Karpas-422 (cell line): ENCODE measurements around the gene ATOH8. TPM values are rescaled to one million over a fixed set of nuclear protein-coding genes. Genes with fewer than 3 reads are reported as not detected.
A peak's percentile ranks its signal among the peaks of the same experiment; 100 is the strongest.

Experiments used
- DNase-seq: peaks from one replicate; pipeline ENCODE4 v3.0.0-alpha.2; 2015
- H2AFZ ChIP-seq: fragments of 200-600 bp; sonication (generic); 2 replicates; pipeline ENCODE4 v1.6.1; 2014; ENCODE audit warnings: antibody characterized with exemption, low read length, mixed read lengths
- H3K27ac ChIP-seq: fragments of 200-600 bp; sonication (generic); 2 replicates; pipeline ENCODE4 v1.5.1; 2014; ENCODE audit warnings: mild to moderate bottlenecking, low read length, moderate library complexity
- H3K27me3 ChIP-seq: fragments of 200-600 bp; sonication (generic); 2 replicates; pipeline ENCODE4 v1.6.1; 2014; ENCODE audit warnings: low read length, mixed read lengths
- H3K36me3 ChIP-seq: fragments of 200-600 bp; sonication (generic); 2 replicates; pipeline ENCODE4 v1.6.1; 2014; ENCODE audit warnings: low read length, mixed read lengths; ENCODE audit not compliant: insufficient read depth
- H3K4me1 ChIP-seq: fragments of 200-600 bp; sonication (generic); 2 replicates; pipeline ENCODE4 v1.6.1; 2014; ENCODE audit warnings: mild to moderate bottlenecking, low read length, mixed read lengths
- H3K4me2 ChIP-seq: fragments of 200-600 bp; sonication (generic); 2 replicates; pipeline ENCODE4 v1.6.1; 2014; ENCODE audit warnings: low read length, low read depth, mild to moderate bottlenecking; ENCODE audit not compliant: poor library complexity, severe bottlenecking
- H3K4me3 ChIP-seq: fragments of 200-600 bp; sonication (generic); 2 replicates; pipeline ENCODE4 v1.5.1; 2014; ENCODE audit warnings: mild to moderate bottlenecking, antibody characterized with exemption, low read length, mixed read lengths
- H3K79me2 ChIP-seq: fragments of 200-600 bp; sonication (generic); 2 replicates; pipeline ENCODE4 v1.6.1; 2014; ENCODE audit warnings: mild to moderate bottlenecking, low read length, mixed read lengths
- H3K9ac ChIP-seq: fragments of 200-600 bp; sonication (generic); 2 replicates; pipeline ENCODE4 v1.6.0; 2014; ENCODE audit warnings: low read length
- H3K9me2 ChIP-seq: fragments of 200-600 bp; sonication (generic), shearing (Covaris generic); replicated peaks from 2 replicates; pipeline ENCODE4 v1.6.0; 2014; ENCODE audit warnings: mild to moderate bottlenecking, low read length, moderate library complexity; ENCODE audit not compliant: insufficient read depth
- H3K9me3 ChIP-seq: fragments of 300-700, 200-600 bp; sonication (generic); 2 replicates; pipeline ENCODE4 v1.6.1; 2014; ENCODE audit warnings: low read length, mixed read lengths
- H4K20me1 ChIP-seq: fragments of 200-600 bp; sonication (generic); 2 replicates; pipeline ENCODE4 v1.6.1; 2014; ENCODE audit warnings: mild to moderate bottlenecking, antibody characterized with exemption, low read length, low read depth; ENCODE audit not compliant: insufficient read depth
- total RNA-seq: library from RNA; depleted of rRNA; stranded (reverse); fragments of >200 nt; shearing (Covaris generic); gene quantifications from 2 replicates; pipeline ENCODE4 v1.2.3, GENCODE V29; 2014; ENCODE audit warnings: low replicate concordance

ATOH8 gene
- total RNA-seq, 1 experiment from 2014 or later: not detected

DNA sequence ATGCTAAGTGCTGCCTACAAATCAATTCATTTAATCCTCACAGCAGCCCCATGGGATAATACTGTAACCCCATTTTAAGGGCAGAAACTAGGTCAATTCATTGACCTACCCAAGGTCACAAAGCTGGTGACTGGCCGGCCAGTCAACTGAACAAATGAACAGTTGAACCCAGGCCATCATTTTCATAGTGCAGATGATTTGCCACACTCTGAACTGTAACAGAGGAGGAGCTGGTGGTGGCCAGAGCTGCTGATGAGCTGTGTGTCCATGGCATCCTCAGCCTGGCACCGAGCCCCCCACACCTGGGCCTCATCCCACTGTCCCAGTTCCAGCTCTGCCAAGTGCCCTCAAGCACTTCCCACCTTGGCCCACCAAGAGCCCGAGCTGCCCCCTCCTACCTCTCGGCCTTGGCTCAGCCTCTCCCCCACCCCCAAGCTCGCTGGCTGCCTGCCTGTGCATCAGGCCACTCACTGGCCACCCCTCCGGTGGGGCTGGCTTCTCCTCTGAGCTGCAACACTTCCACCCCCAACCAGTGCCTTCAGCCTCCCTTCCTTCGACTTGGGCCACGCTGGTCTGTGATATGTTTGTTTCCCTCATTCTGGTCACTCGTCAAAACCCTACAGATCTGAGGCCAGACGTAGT lies 58.4 kb downstream of the ATOH8 start:
- no peak overlapping the region for H3K9ac ChIP-seq
- H4K20me1 ChIP-seq: peaks cover 4% of the 10 kb centered on the region; the same call in 1 of the 2 replicates
- no peaks in the 10 kb centered on the region for H3K36me3 ChIP-seq
- no peak overlapping the region for H3K4me2 ChIP-seq
- no peak overlapping the region for H3K4me3 ChIP-seq
- no peaks in the 10 kb centered on the region for H3K79me2 ChIP-seq
- no peaks in the 10 kb centered on the region for H3K9me3 ChIP-seq
- H3K9me2 ChIP-seq: no peaks in the 10 kb centered on the region
- DNase-seq: no peak
- no peaks in the 10 kb centered on the region for H3K27me3 ChIP-seq
- peaks cover 4% of the 10 kb centered on the region; the same call in 1 of the 2 replicates for H3K4me1 ChIP-seq
- H2AFZ ChIP-seq: no peak overlapping the region
- H3K27ac ChIP-seq: no peak overlapping the region

DNA sequence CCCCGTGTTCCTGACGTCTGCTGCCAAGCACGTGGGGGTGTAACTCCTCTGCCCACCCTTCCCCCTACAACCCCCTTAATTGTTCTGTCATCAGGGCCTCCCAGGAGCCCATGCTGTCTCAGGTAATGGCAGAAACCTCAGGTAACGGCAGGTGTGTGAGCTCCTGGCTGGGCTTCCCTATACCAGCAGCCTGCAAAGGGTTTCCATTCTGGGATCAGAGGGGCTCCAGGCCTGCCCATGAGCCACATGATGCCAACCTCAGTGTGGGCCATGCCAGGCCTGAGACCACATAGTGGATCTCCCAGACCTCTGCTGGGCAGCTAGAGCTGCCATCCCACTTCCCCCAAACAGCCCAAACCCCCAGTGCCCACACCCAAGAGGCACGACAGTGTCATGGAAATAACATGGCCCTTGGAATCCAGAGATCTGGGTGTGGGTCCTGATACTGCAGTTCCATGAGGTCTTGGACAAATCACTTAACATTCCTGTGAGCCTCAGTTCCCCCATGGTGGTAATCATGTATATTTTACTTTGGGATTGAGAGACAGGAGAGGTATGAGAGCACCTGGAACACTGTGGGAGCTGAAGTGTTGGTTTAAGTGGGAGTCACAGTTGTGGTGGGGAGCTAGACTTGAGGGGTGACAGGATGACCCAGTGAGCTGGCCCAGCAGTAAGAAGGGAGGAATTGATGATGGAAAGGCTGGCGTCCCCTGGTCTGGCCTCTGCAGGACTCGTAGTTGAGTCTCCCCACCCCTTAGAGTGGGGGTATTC lies 59.6 kb downstream of the ATOH8 start:
- Histone ChIP-seq H3K79me2 (no peaks in the 10 kb centered on the region), H4K20me1 (peaks cover 4% of the 10 kb centered on the region; the same call in 1 of the 2 replicates), H3K9me2 (no peaks in the 10 kb centered on the region), H3K27ac (no peak overlapping the region), H3K27me3 (no peaks in the 10 kb centered on the region), H3K36me3 (no peaks in the 10 kb centered on the region), H3K4me2 (no peak overlapping the region), H3K9me3 (no peaks in the 10 kb centered on the region), H2AFZ (no peak overlapping the region), H3K4me1 (peaks cover 4% of the 10 kb centered on the region; the same call in 1 of the 2 replicates), H3K4me3 (no peak overlapping the region), H3K9ac (no peak overlapping the region)
- DNase-seq: no peak

DNA sequence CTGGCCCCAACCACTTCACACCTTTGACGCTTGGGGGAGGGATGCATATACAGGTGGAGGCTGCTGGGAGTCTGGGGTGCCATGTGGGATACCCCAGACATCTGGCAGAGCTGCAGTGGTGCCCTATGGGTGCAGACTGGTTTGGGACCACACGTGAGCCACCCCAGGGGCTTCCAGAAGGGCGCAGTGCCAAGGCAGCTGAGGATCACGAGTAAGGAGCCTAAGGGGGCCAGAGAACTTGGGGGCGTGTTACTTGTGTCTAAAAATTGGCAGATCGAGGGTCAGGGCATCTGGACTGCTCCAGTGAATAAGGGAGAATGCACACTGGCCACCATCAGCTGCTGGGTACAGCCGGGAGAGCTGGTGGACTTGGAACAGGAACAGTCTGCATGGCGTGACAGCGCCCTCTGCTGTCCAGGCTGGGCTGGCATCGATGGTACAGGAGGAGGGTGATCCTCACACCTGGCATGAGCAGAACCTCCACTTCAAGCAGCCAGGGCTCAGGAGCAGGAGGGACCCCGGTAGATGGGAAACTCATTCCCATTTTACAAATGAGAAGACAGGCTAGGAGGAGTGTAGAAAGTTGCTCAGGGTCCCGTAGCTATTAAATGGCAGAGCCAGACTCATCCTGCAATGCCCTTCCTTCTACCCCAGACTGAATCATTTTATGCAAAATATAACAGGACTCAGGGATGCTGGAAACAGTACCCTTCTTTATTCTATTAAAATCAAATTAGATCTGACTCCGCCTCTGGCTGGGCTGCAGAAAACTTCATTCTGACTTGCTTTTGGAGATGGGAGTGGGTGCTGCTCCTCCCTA lies 60.4 kb downstream of the ATOH8 start:
- no peaks in the 10 kb centered on the region for H3K9me3 ChIP-seq
- no peak overlapping the region for H2AFZ ChIP-seq
- H3K27me3 ChIP-seq: no peaks in the 10 kb centered on the region
- no peak overlapping the region for H3K27ac ChIP-seq
- no peaks in the 10 kb centered on the region for H3K79me2 ChIP-seq
- H3K9me2 ChIP-seq: no peaks in the 10 kb centered on the region
- no peak overlapping the region for H3K4me2 ChIP-seq
- peaks cover 4% of the 10 kb centered on the region; the same call in 1 of the 2 replicates for H3K4me1 ChIP-seq
- H3K4me3 ChIP-seq: no peak overlapping the region
- peaks cover 4% of the 10 kb centered on the region; the same call in 1 of the 2 replicates for H4K20me1 ChIP-seq
- DNase-seq: peak; percentile 94
- no peaks in the 10 kb centered on the region for H3K36me3 ChIP-seq
- no peak overlapping the region for H3K9ac ChIP-seq

DNA sequence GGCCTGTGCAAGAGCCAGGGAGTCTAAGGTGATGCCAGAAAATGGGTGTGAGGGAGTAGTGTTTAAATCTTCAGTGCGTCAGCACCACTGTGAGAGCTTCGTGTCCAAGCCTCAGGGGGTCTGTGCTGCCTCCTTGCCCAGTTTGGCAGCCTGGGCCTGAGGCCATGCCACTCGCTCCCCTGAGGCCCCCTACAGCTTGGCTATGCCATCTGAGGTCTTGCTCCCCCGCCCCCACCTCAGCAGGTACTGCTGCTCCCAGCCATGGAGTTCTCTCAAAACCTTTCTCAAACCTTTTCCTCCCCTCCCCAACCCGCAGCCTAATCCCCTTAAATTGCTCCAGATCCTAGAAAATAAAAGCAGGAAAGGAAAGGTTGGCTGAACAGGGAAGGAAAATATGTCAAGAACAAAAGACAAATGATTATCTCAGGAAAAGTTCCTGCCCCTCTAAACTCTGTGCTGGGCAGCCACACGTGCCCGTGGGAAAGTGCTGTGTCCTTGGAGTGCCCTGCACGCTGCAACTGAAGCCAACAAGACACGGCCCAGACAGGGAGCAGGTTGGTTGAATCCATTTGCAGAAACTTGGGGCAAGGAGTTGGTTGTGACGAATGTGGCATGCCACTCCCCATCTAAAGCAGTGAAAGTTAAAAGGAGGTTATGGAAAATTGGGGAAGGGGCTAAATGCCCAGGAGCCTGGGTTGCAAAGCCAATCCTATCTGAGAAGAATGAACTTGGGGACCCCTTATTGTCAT lies 61.2 kb downstream of the ATOH8 start:
- no peak for DNase-seq
- H3K9me3 ChIP-seq: no peaks in the 10 kb centered on the region
- no peak overlapping the region for H2AFZ ChIP-seq
- peaks cover 11% of the 10 kb centered on the region for H3K4me1 ChIP-seq
- no peak overlapping the region for H3K9ac ChIP-seq
- H3K4me2 ChIP-seq: no peak overlapping the region
- no peaks in the 10 kb centered on the region for H3K79me2 ChIP-seq
- H3K27ac ChIP-seq: no peak overlapping the region
- H4K20me1 ChIP-seq: peaks cover 4% of the 10 kb centered on the region; the same call in 1 of the 2 replicates
- H3K27me3 ChIP-seq: no peaks in the 10 kb centered on the region
- no peaks in the 10 kb centered on the region for H3K9me2 ChIP-seq
- no peaks in the 10 kb centered on the region for H3K36me3 ChIP-seq
- H3K4me3 ChIP-seq: no peak overlapping the region

DNA sequence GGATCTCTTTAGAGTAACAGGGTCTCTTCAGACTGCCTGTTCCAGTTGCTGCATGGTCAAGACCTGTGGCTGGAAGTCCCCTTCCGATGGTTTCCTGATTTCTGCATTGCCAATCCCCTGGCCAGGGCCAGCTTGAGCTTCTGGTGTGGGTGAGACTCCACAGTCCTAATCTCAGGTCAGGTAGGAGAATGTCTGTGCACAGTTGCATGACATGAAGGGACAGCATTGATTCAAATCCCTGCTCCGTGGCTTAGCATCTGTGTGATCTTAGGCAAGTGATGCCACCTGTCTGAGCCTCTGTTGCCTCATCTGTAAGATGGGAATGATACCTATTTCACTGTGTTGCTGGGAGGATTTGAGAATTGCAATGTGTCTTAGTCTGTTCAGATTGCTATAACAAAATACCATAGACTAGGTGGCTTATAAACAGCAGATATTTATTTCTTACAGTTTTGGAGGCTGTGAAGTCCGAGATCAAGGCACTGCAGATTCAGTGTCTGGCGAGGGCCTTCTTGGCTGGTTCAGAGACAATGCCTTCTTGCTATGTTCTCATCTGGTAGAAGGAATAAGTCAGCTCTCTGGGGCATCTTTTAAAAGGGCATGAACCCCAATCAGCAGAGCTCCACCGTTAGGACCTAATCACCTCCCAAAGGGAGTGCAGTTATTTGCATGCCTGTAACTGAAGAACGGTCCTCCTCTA lies 66.2 kb downstream of the ATOH8 start:
- DNase-seq: peak; percentile 72
- H3K79me2 ChIP-seq: no peaks in the 10 kb centered on the region
- no peak overlapping the region for H3K27ac ChIP-seq
- peak overlapping the region; percentile 12; the same call in 1 of the 2 replicates for H3K9ac ChIP-seq
- H3K4me2 ChIP-seq: peak overlapping the region; percentile 46
- 0 out of 2 replicates have a peak overlapping the region, but pooled peaks have one; percentile 1 for H3K4me3 ChIP-seq
- no peaks in the 10 kb centered on the region for H3K36me3 ChIP-seq
- no peaks in the 10 kb centered on the region for H4K20me1 ChIP-seq
- H3K9me2 ChIP-seq: no peaks in the 10 kb centered on the region
- H3K9me3 ChIP-seq: no peaks in the 10 kb centered on the region
- peaks cover 23% of the 10 kb centered on the region for H3K4me1 ChIP-seq
- 0 out of 2 replicates have a peak overlapping the region, but pooled peaks have one; percentile 1 for H2AFZ ChIP-seq
- H3K27me3 ChIP-seq: no peaks in the 10 kb centered on the region

DNA sequence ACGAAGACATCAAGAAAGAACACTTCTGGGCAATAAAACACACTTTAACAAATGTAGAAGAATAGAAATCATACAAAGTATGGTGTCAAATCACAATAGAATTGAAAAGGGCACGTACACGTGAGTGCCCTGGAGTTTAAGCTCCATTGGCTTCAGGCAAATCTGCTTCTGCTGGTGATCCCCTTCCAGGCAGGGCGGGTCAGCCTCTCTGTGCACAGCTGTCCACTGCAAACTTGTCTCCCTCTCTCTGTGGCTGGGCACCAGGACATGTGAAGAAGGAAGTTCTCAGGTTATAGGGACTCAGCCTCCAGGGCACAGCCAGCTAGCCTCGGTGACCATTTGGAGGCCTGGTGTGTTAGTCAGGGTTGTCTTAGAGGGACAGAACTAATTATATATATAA lies 69.0 kb downstream of the ATOH8 start:
- H2AFZ ChIP-seq: no peak overlapping the region
- no peaks in the 10 kb centered on the region for H3K27me3 ChIP-seq
- H3K27ac ChIP-seq: no peak overlapping the region
- H3K9me3 ChIP-seq: no peaks in the 10 kb centered on the region
- no peak overlapping the region for H3K4me3 ChIP-seq
- no peaks in the 10 kb centered on the region for H3K79me2 ChIP-seq
- DNase-seq: peak; percentile 62
- H3K9me2 ChIP-seq: no peaks in the 10 kb centered on the region
- H3K36me3 ChIP-seq: no peaks in the 10 kb centered on the region
- H3K4me1 ChIP-seq: peaks cover 23% of the 10 kb centered on the region
- no peak overlapping the region for H3K9ac ChIP-seq
- H4K20me1 ChIP-seq: no peaks in the 10 kb centered on the region
- peak overlapping the region; percentile 12 for H3K4me2 ChIP-seq

DNA sequence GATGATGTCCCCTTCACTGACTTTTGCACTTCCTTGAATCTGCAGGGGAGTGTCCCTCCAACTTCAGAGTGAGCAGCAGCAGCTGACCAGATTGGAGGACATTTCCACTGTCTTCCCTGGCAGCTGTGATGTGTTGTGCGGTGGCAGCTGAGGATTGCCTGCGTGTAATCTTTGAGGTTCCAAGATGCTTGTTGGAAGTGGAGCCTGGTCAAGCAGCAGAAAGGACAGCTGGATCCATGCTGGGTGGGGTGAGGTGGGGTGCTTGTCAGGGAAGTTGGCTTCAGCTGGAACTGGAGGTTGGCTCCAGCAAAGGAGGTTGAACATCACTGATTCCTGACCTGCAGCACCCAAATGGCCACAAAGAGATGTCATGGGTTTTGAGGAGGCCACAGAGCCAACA lies 70.2 kb downstream of the ATOH8 start:
- Histone ChIP-seq H2AFZ (no peak overlapping the region), H3K9me2 (no peaks in the 10 kb centered on the region), H3K27ac (no peak overlapping the region), H3K36me3 (no peaks in the 10 kb centered on the region), H3K4me1 (peaks cover 23% of the 10 kb centered on the region), H4K20me1 (no peaks in the 10 kb centered on the region), H3K9me3 (no peaks in the 10 kb centered on the region), H3K27me3 (no peaks in the 10 kb centered on the region), H3K4me3 (no peak overlapping the region), H3K4me2 (no peak overlapping the region), H3K79me2 (no peaks in the 10 kb centered on the region), H3K9ac (no peak overlapping the region)
- DNase-seq: no peak
